Measurements from ENCODE around the gene FMNL1.
A peak's percentile ranks its signal among the peaks of the same experiment; 100 is the strongest.

Gene FMNL1

DNA sequence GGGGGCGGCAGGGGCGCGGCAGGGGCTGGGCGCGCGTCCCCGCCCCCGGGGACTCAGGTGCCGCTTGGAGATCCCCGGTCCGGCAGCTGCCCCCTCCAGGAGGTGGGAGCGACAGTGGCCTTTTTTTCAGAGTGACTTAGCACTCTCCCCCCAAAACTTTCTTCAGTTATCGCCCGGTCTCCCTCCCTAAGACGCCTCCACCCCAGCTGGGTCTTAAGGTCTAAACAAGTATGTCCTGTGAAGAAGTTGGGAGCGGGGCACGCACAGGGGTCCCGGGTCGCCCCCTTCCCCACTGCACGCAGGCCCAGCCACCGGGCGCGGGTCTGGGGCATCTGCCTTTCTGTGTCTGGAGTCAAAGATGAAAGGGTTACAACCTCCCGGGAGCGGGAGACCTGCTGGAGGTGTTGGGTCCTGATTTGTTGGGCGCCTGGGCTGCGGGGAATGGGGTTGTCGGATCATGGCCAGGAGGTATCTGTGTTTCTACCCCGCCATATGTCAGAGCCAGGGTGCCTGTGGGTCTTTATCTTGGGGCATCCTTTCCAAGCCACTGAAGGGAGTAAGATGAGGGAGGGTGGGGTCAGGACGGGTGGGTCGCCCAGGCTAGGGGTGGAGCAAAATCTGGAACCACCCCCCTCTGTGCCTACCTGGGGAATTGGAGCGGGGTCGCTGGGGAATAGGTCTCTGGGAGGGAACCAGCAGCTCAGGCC is 757 bp downstream of the FMNL1 start:
- DNase-seq (ENCODE audit: low read depth in 2 of 3, low spot score in 2 of 3): peak in 2 of 3 experiments; percentile 42 to 59

DNA sequence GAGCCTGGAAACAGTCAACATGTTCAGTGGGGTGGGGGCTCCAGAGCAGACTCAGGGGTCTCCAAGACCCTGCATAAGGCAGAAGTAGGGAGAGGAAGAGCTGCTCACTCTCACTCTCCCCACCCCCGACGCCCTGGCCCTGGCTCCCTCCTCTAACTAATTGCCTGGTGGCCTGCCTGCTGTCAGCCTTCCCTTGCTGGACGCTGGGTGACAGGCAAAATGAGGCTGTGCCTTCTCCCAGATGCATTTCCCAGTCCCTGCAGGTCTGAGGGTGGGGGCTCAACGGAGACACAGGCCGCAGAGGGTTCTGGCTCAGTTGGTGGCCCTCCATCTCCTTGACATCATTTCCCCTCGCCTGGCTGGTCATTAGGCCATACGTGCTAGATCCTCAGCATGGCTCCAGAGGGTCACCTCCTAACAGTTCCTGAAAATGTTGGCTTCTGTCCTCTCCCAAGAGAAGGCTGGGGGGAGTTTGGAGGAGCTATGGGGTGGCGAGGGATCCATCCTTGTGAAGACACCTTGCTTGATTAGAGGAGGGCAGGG is 1.4 kb downstream of the FMNL1 start:
- no peak for DNase-seq (ENCODE audit: low read depth in 2 of 3, low spot score in 2 of 3)

DNA sequence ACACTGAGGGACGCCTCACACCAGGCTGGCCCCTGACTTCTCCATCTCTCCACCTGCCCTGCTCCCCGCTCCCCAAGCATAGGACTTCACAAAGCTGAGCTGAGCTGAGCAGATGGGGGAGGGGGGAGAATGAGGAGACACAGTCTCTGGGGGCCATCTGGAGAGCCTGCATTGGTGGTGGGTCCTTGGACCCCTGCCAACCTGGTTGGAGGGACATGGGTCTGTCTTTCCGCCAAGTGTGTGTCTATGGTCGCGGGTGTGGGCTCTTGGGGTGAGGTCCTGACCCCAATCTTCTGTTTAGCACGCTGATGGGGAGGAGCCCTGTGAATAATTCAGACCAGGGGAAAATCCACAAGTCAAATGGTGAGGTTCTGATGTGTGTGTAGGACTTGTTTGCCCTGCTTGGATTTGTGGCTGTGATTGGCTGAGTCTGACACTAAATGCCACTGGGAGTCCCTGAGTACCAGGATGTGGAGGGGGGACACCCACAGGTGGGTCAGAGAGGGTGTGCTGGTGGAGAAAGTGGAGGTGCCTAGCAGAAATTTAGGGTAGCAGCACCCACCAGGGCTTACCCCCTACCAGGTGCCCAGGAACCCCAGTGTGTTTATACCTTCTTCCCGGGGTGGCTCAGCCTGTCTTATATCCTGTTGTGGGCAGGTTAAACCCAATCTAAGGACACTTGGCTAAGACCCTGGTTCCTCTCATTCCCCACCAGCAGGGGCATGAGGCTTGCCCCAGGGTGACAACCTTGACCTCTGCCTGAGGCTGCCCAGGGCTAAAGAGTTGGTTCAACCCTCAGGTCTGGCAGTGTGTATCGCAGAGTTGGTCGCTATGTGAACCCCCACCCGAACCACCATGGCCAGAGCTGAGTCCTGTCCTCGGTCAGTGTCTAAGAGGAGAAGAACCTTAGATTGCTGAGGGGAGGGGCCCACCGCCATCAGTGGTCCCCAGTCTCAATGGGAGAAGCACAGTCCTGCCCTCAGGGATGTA is 2.1 kb downstream of the FMNL1 start:
- peak in 2 of 3 experiments; percentile 53 to 61 for DNase-seq (ENCODE audit: low read depth in 2 of 3, low spot score in 2 of 3)

DNA sequence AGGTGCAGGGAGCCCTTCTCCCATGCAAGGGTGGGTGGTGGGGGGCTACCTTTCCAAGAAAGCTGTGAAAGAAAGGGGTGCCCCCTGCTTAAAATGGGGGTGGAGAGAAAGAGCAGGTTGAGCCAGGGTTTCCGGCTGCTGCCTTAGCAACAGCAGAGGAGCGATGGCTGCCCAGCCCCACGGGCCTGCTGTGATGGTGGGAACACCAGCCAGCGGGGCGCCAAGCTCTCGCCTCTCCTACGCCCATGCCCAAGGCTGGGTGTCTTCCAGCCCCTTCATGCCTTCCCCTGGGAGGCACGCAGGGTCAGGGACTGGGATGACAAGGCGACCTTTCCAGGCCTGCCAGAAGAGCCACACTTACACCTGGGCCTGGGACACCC is 3.0 kb downstream of the FMNL1 start:
- peak in 1 of 3 experiments; percentile 34 for DNase-seq (ENCODE audit: low read depth in 2 of 3, low spot score in 2 of 3)

DNA sequence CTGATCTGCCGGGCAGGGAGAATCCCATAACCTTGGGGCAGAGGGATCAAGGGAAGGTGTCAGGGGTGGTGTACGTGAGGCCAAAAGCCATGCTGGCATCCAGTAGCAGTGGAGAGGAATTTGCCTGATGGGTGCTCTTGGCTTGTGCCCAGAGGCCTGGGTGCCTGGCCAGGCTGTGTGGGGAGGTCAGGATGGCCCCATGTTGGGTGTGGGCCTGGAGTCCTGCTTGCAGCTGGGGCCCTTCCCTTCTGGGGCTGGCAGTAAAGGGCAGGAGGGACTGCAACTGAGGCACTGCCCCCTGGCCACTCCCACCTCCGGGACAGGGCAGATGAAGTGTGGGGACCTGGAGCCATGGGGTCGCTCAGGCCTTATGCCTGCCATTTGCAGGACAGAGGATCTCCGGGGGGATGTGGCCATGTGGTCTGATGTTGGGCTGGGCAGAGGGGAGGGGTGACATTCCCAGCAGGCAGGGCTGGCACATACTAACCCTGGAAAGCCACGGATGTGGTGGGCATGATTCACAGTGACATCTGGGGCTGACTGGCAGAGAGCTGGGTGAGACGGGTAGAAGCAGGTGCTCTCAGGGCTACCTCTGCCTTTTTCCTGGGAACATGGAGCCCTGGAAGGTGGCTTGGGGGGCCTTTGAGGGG is 3.5 kb downstream of the FMNL1 start:
- DNase-seq (ENCODE audit: low read depth in 2 of 3, low spot score in 2 of 3): peak in 2 of 3 experiments; percentile 39 to 44

DNA sequence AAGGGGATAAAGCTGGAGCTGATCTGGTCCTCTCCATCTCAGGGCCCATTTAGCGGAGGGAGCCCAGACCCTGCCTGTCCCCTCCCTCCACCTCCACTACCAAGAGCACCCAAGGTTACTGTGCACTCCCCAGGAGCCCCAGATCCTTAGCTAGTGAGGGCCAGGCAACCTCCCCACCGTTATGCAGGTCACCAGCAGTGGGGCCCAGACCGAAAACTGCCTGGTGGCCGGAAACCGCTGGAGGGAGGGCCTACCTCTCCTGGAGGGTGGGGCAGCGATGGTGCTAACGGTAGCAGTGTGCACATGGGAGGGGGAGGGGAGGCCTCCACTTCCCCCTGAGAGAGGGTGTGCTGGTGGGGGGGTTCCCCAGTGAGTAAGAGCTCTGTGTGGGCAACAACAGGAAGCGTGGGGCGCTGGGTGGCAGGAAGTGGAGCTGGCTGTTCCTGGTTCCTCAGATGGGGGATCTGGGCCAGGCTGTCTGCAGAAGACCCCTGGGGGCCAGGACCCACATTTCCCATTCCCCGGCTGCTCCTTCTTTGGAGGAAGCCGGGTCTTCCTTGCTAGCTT is 4.4 kb downstream of the FMNL1 start:
- DNase-seq (ENCODE audit: low read depth in 2 of 3, low spot score in 2 of 3): peak; percentile 80 to 96 (median 88)

DNA sequence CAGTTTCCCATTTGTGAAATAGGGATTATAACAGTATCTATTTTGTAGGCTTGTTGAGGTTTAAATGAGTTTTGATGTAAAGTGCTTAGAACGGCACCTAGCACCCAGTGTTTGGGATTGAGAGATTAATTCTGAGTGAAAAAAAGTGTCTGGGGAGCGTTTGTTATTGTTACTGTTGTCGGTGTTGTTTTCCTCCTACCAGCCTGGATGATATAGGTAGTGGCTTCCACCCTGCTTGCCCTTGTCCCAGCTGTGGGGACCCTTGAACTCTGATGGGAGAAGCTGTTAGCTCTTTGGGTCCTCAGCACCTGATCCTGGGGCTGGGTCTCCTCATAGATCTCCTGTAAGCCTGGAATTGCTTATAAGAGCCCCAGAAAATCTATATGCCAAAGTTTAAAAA is 4.9 kb downstream of the FMNL1 start:
- no peak for DNase-seq (ENCODE audit: low read depth in 2 of 3, low spot score in 2 of 3)

DNA sequence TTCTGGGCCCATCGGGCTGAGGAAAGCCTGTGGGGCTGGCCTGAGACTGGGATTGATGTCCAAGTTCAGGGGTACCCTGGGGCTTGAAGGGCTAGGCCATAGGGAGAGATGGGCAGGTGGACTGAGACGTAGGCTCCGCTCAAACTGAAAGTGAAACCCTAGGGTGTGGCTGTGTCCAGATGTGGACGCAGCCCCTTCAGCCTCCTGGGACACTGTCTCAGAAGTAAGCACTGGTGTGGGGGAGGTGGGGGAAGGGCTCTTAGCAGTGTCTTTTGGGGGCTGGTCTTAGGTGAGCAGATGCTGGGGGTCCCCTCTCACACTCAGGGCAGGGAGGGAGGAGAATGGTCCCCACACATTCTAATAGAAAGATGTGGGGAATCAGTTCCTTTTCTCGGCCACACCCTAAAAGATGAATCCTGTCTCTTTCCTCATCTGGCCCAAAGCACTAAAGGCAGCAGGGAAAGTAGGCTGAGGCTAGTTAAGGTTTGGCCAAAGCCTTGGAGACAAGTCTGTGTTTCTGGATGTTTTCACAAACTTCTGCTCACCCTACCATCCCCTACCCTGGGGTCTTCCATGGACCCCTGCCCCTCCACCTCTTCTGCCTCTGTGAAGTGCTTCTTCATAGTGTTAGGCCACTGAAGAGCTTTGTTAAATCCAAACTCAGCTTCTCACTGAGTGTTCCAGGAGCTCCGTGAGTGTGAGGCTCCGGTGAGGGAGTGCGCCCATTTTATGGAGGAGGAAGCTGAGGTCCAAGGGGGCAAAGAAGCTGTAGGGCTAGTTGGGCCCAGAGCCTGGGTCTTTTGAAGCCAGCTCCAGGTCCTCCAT is 5.6 kb downstream of the FMNL1 start:
- no peak for DNase-seq (ENCODE audit: low read depth in 2 of 3, low spot score in 2 of 3)

DNA sequence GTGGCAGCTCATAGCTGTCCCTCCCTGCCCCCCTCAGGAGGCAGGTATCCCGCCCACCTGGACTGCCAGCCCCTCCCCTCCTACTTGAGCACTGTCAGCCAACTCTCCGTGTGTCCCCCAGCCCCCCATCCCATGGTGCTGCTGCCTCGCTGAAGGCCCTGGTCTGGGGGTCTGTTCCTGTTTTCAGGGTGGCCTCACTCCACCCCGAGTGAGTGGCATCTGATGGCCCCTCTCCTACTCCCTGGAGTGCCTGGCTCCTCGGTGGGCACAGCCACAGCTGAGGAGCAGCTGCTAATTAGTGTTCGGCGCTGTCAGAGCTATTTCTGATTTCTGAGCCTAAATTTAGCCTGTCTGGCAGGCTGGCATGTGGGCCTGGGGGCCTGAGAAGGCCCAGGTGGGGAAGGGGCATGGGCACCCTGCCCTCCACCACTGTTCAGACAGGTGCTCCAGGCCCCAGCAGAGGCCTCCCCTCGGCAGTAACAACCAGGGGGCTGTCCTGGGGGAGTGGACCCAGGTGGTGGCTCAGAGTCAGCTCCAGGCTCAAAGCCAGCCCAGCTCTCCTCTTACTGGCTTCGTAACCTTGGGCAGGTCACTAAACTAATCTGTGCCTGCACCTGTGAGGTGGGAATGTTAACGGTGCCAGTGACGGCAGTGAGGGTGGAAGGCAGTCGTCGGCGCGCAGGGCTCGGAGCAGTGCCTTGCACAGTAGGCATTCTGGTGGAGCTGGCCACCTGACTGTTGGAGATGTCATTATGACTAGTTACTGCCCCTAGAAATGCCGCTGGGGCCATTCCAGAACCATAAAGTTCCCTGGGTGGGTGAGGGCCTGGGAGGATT is 6.5 kb downstream of the FMNL1 start:
- DNase-seq (ENCODE audit: low read depth in 2 of 3, low spot score in 2 of 3): no peak

DNA sequence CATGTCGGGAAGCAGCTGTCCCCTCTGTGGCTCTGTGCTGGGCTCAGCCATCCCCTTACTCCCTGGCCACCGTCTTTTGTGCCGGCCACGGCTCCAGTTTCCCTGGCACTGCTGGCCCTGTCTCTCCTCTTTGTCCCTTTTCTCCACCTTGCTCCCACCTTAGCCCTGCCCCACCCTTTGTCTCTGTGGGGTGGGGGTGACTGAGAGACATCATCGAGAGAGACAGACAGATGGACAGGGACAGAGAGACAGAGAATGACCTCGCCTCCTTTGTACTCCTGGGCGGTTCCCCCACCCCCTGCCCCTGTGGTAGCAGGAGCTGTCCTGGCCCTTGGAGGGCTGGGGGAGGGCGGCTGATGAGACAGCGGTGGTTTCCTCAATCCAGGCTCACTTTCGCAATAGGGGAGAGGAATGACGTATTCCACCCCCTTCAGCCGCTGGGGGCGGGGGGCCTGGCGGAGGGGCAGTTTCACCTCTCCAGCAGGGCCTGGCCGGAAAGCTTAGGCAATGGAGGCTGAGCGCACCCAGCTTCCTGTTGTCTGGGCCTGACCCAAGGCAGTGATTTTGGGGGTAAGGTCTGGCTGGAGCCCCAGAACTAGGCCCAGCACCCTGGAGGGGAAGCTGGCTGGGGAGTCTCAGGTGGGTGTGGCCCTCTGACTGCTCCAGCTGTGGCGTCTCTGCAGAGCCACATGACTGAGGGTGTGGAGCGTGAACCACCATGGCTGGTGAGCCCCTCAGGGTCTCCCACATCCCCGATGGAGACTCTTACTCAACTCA is 7.3 kb downstream of the FMNL1 start:
- DNase-seq (ENCODE audit: low read depth in 2 of 3, low spot score in 2 of 3): peak; percentile 82 to 91 (median 83)

DNA sequence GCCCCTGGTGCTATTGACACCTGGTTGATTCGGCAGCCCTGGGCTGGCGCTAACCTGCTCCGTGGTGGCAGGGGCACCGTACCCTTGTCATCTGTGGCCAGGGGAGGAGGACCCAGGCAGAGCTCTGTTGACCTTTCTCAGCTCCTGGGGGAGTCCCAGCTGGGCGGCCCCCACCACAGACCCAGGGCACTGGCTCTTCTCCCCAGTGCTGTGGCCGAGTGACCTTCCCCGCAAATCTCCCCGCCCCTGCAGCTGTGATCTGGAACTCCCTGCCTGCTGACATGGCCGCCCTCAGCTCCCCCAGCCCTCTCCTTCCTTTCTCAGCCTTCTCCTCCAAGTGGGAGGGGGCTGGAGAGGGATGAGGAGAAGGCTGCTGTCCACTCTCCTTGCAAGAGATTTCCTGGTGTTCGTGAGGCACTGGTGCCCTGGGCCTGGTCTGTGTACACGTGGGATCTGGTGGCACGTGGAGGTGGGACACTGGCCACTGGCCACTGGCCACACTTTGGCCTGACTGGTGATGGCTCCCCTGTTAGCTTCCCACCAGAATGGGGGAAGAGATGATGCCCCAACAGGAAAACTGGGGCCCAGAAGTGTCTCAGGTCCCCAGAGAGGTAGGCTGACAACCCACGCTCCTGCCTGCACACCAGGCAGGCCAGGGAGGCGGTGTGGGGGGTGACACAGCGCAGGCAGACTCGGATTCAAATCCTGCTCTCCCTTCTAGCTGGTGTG is 8.2 kb downstream of the FMNL1 start:
- DNase-seq (ENCODE audit: low read depth in 2 of 3, low spot score in 2 of 3): peak in 1 of 3 experiments; percentile 71

DNA sequence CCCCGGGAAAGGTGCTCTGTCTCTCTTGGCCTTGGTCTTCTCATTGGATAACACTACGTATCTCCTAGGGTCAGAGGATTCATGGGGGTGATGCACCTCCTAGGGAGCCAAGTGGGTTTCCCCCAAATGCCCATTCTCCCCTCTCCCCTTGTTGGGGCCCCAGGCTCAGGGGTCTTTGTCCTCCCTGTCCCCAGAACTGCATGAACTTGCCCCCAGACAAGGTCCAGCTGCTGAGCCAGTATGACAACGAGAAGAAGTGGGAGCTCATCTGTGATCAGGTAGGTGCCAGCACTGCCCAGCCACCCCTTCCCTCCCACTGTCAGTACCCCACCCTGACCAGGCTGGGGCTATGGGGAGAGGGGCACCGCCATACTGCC is 8.7 kb downstream of the FMNL1 start:
- DNase-seq (ENCODE audit: low read depth in 2 of 3, low spot score in 2 of 3): no peak

DNA sequence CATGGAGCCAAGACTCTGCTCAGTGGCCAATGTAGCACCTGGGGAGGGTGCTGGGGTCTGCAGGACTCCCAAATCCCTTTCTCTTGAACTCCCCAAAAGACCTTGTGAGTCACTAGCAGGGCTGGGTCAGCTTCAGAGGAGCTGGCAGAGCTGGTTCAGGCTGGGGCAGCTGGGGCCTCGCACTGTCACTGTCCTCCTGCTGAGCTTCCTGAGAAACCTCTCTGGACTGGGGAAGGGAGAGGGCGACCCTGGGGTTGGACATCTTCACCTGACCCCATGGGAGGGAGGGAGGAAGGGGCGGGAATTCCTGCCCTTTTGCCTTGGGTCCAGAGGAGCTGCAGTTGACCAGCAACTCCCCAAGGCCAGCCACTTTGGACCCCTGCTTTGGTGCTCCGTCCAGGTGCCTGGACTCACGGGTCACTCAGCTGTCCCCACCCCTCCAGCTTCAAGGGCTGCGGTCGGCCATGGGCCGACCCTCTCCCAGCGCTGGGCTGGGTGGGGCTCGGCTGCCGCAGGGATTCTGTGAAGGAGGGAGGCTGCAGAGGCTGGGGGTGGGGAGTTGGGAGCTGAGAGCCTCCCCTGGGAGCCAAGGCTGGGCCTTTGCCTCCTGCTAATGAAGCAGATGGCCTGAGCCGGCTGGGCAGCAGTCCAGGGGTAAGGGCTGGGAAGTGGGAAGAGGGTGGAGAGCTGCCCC is 9.2 kb downstream of the FMNL1 start:
- no peak for DNase-seq (ENCODE audit: low read depth in 2 of 3, low spot score in 2 of 3)

DNA sequence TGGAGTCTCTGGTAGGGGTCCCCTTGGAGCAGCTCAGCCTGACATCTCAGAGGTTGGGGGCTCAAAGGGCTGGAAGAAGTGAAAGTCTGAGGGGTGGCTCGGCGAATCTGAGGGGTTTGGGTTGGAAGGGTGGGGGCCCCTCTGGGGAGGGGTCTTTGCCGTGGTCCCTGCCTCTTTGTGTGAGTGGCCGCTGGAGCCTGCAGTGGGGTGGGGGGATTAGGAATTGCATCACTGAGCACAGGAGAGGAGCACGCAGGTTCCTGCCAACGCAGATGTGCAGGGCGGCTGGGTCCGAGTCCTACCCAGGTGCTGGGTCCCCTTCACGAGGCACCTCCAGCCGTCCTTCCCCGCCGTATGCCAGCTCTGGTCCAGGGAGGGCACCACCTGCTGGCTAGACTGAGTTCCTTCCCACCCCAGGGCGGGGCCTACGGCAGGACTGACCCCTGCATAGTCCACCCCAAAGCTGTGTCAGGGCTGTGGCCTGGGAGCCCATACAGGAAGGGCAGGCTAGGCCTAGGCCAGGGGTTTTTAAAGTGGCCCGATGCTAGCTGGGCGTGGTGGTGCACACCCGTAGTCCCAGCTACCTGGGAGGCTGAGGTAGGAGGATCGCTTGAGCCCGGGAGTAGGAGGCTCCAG is 9.9 kb downstream of the FMNL1 start:
- no peak for DNase-seq (ENCODE audit: low read depth in 2 of 3, low spot score in 2 of 3)

DNA sequence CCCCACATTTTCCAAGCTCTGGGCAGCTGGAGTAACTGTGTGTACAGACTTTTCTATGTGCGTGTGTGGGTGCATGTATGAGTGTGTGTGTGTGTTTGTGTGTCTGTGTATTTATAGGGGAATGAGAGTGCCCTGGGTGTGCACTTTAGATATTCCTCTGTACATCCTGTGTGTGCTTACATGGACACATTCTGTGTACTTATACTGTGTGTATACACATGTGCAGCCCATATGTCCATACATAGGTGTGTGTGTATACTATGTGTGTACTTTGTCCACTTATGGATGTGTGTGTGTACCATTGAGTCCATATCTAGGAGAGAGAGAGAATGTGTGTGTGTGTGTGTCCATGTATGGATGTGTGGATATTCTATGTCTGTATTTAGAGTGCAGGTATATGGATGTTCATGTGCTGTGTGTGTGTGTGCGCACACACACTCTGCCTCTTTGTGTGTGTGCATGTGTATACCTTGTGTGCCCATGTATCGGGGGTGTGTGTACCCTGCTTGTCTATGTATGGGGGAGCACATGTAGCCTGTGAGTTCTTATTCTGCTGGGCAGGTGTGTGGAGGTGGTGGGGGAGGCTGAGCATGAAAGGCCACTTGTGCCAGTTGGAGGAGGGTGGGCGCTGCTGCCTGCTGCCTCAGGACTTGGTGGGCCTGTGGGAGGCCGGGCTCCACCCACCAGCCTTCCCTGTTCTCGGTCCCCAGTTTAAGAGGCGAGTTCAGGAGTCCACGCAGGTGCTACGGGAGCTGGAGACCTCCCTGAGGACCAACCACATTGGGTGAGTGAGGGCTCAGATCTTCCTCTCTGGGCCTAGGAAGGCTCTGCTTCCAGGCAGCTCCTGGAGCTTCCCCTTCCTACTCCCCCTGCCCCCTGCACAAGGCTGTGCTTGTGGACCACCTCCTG is 11.1 kb downstream of the FMNL1 start:
- DNase-seq (ENCODE audit: low read depth in 2 of 3, low spot score in 2 of 3): no peak

DNA sequence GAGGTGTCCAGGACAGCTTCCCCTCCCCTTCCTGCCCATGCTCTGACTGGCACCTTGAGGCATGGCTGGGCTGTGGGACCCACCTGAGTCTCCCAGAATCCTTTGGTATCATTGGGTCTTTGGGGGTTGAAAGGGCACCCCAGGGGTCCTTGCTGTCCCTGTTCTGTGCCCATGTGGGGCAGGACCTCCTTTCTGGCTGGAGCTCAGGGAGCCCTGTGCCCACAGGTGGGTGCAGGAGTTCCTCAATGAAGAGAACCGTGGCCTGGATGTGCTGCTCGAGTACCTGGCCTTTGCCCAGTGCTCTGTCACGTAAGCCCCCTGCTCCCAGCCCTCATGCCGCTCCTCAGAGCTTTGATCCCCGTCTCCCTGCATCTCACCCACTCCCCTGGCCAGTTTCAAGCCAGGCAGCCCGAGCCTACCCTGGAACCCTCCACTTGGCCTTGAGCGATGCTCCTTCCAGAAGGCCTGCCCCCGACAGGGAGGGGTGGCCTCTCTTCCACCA is 11.8 kb downstream of the FMNL1 start:
- DNase-seq (ENCODE audit: low read depth in 2 of 3, low spot score in 2 of 3): no peak

Measured in activated CD8-positive, alpha-beta memory T cell treated with anti-CD3 and anti-CD28 coated beads for 48 hours (primary cell).